NB4 (cell line): ENCODE results near the gene SEMA3A.
"Not testable (repeated sequence)": the region's sequence is repeated elsewhere in the genome, so short reads cannot be mapped to it uniquely, and the experiment has no call there.

Experiments
- DNase-seq: peaks from one replicate; pipeline ENCODE4 v3.0.0; 2010; ENCODE audit warnings: low read depth
- H3K4me3 ChIP-seq: one replicate; pipeline ENCODE4 v1.5.1; 2011; ENCODE audit warnings: mild to moderate bottlenecking, low read depth, low read length, moderate library complexity
- MYC ChIP-seq: IDR thresholded peaks from 2 replicates; pipeline ENCODE4 v1.6.1; 2011; ENCODE audit warnings: low read depth, low read length
- POLR2A ChIP-seq: IDR thresholded peaks from 2 replicates; pipeline ENCODE4 v1.6.1; 2011; ENCODE audit warnings: mild to moderate bottlenecking; ENCODE audit not compliant: insufficient read length; ENCODE audit errors: extremely low read depth
- TF ChIP-seq, protein P1 (sequence below): IDR thresholded peaks from one replicate; pipeline ENCODE4 v1.5.1; 2012; ENCODE audit warnings: low read depth, low read length
- TF ChIP-seq, protein P2 (sequence below): IDR thresholded peaks from 2 replicates; pipeline ENCODE4 v1.6.1; 2011; ENCODE audit warnings: low read depth, low read length

Gene SEMA3A

GRCh38 chr7:84152995-84153394 lies 41.6 kb downstream of the SEMA3A start:
- no peak for DNase-seq
- H3K4me3 ChIP-seq: no peak overlapping the region
- TF ChIP-seq POLR2A (no peak), MYC (no peak)
- TF ChIP-seq, protein P1, sequence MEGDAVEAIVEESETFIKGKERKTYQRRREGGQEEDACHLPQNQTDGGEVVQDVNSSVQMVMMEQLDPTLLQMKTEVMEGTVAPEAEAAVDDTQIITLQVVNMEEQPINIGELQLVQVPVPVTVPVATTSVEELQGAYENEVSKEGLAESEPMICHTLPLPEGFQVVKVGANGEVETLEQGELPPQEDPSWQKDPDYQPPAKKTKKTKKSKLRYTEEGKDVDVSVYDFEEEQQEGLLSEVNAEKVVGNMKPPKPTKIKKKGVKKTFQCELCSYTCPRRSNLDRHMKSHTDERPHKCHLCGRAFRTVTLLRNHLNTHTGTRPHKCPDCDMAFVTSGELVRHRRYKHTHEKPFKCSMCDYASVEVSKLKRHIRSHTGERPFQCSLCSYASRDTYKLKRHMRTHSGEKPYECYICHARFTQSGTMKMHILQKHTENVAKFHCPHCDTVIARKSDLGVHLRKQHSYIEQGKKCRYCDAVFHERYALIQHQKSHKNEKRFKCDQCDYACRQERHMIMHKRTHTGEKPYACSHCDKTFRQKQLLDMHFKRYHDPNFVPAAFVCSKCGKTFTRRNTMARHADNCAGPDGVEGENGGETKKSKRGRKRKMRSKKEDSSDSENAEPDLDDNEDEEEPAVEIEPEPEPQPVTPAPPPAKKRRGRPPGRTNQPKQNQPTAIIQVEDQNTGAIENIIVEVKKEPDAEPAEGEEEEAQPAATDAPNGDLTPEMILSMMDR: no peak
- TF ChIP-seq, protein P2, sequence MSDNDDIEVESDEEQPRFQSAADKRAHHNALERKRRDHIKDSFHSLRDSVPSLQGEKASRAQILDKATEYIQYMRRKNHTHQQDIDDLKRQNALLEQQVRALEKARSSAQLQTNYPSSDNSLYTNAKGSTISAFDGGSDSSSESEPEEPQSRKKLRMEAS: no peak

DNA sequence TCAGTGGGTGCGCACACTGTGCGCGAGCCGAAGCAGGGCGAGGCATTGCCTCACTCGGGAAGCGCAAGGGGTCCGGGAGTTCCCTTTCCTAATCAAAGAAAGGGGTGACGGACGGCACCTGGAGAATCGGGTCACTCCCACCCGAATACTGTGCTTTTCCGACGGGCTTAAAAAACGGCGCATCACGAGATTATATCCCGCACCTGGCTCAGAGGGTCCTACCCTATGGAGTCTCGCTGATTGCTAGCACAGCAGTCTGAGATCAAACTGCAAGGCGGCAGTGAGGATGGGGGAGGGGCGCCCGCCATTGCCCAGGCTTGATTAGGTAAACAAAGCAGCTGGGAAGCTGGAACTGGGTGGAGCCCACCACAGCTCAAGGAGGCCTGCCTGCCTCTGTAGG lies 44.2 kb downstream of the SEMA3A start:
- H3K4me3 ChIP-seq, DNase-seq: not testable (repeated sequence)

GRCh38 chr7:84149573-84149972 lies 45.0 kb downstream of the SEMA3A start:
- DNase-seq: no peak
- H3K4me3 ChIP-seq: no peak overlapping the region
- TF ChIP-seq POLR2A: no peak
- TF ChIP-seq, protein P1: no peak
- TF ChIP-seq MYC: no peak
- TF ChIP-seq, protein P2: no peak

DNA sequence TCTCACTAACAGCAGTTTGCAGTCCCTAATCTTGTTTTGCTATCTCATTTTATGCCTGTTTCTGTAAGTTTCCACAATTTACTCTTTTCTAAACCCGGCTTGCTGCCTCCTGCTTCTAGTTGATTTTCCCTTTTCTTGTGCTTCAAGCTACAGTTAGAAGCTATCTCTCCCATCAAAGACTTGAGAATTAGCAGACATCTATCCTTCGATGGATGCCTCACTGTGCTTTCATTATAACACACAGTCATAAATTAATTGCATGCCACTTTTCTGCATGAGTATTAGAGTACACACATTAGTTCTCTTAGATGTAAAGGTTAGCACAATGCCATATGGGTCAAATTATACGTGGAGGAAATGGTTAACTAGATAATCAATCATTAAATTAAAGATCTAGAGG lies 48.7 kb downstream of the SEMA3A start:
- no peak for DNase-seq
- H3K4me3 ChIP-seq: no peak overlapping the region
- TF ChIP-seq POLR2A (no peak), MYC (no peak)
- TF ChIP-seq, protein P1: no peak
- TF ChIP-seq, protein P2: no peak

- TF ChIP-seq MYC (no peak), POLR2A (no peak)
- TF ChIP-seq, protein P2: no peak
- TF ChIP-seq, protein P1: no peak
- no peak for DNase-seq
- H3K4me3 ChIP-seq: no peak overlapping the region
These were observed 49.7 kb downstream of the SEMA3A start for GRCh38 chr7:84144935-84145334.

DNA sequence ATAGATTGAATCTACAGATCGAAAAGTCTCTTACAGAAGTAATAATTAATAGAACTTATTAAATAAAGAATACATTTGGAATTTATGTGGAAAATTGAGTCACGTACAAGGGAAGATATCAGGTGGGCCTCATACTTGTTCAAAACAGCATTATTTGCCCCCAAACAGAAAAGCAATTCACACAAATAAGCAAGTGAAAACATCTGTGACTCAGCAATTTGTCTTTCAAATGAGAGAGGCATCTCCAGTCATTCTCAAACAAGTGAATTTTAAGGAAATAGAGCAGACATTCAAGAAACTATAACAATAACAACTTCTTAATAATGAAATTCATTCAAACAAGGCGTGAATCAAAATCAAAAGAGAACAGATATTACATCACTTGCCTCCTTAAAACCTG lies 50.1 kb downstream of the SEMA3A start:
- DNase-seq: no peak
- no peak overlapping the region for H3K4me3 ChIP-seq
- TF ChIP-seq, protein P2: no peak
- TF ChIP-seq MYC (no peak), POLR2A (no peak)
- TF ChIP-seq, protein P1: no peak
